ENCODE data around the gene CYRIA.

CYRIA gene

DNA sequence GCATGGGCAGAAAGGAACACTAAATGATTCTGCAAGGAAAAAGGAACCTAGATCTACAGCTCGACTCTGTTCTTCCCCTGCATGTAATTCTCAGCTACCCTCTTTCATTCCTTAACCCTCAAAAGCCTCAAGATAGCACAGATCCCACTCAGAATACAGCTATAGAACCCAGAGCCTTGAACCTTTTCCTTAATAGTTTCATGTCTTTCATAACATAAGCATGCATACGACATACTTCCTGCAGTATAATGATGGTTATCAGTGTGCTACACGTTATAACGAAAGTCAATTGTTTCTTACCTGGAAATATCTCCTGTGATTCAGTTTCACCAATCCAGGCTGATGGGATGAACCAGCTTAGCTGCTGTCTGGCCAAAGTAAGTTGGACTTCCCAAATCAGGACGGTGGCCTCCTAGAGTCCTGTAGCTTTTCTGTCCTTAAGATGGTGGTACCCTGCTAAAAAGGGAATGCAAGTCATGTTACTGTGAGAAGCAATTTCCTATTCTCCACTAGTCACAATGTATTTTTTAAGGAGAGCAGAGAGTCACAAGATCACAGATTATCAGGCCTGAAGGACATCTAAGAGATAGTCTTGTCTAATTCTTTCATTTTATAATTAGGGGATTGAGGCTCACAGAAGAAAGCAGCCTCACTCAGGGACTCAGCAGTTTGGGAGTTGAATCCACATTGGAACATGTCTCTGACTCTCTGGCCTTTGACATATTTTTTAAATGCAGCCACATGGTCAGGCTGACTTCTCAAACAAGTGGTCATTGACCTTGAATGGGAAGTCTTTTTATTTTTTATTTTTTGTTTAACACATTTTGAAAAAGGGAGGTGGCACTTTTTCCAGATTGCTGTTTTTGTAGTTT, 41.8 kb downstream of the CYRIA start:
- no peak overlapping the region for H3K9ac ChIP-seq (ENCODE audit: low read length)
- H3K4me2 ChIP-seq (ENCODE audit: low read length): no peak overlapping the region
- H3K79me2 ChIP-seq (ENCODE audit: low read length): no peaks in the 10 kb centered on the region
- H2AFZ ChIP-seq (ENCODE audit: low read depth, low read length): no peak overlapping the region
- TF ChIP-seq, protein P1, sequence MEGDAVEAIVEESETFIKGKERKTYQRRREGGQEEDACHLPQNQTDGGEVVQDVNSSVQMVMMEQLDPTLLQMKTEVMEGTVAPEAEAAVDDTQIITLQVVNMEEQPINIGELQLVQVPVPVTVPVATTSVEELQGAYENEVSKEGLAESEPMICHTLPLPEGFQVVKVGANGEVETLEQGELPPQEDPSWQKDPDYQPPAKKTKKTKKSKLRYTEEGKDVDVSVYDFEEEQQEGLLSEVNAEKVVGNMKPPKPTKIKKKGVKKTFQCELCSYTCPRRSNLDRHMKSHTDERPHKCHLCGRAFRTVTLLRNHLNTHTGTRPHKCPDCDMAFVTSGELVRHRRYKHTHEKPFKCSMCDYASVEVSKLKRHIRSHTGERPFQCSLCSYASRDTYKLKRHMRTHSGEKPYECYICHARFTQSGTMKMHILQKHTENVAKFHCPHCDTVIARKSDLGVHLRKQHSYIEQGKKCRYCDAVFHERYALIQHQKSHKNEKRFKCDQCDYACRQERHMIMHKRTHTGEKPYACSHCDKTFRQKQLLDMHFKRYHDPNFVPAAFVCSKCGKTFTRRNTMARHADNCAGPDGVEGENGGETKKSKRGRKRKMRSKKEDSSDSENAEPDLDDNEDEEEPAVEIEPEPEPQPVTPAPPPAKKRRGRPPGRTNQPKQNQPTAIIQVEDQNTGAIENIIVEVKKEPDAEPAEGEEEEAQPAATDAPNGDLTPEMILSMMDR (IDR thresholded peaks at IDR 0.05; ENCODE audit: low read depth, low read length): no peak
- TF ChIP-seq EZH2phosphoT487 (IDR thresholded peaks at IDR 0.05; ENCODE audit: low read depth): no peak
- peaks cover 65% of the 10 kb centered on the region for H3K4me1 ChIP-seq (ENCODE audit: low read length)
- no peaks in the 10 kb centered on the region for H3K27me3 ChIP-seq (ENCODE audit: low read depth, low read length)
- H3K9me3 ChIP-seq (ENCODE audit: insufficient read depth, low read length): no peaks in the 10 kb centered on the region
- H3K4me3 ChIP-seq (ENCODE audit: low read length): no peak overlapping the region
- no peaks in the 10 kb centered on the region for H4K20me1 ChIP-seq (ENCODE audit: insufficient read depth, low read length)
- H3K27ac ChIP-seq (ENCODE audit: low read length): no peak overlapping the region
- H3K36me3 ChIP-seq (replicated peaks; ENCODE audit: low read depth, low read length): peaks cover 11% of the 10 kb centered on the region

DNA sequence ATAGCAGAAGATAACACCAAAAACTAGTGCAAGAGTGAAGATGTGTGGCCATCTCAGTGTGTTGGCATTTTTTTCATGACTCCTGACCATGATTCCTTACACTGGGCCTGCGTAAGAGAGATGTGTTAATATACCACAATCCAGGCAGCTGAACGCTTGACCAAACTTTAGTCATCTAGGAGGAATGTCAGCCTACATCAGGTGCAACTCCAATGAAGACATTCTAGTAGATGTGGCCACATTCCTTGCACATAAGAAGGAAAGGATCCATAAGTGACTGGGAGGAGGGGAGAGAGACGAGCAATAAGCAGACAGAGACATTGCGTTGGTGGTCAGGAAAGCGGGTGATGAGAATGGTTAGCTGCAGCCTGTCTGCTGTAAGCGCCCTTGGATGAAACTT, 42.6 kb downstream of the CYRIA start:
- H3K4me1 ChIP-seq (ENCODE audit: low read length): peaks cover 60% of the 10 kb centered on the region
- H4K20me1 ChIP-seq (ENCODE audit: insufficient read depth, low read length): no peaks in the 10 kb centered on the region
- H3K9me3 ChIP-seq (ENCODE audit: insufficient read depth, low read length): no peaks in the 10 kb centered on the region
- H3K27me3 ChIP-seq (ENCODE audit: low read depth, low read length): no peaks in the 10 kb centered on the region
- H2AFZ ChIP-seq (ENCODE audit: low read depth, low read length): no peak overlapping the region
- no peaks in the 10 kb centered on the region for H3K79me2 ChIP-seq (ENCODE audit: low read length)
- H3K27ac ChIP-seq (ENCODE audit: low read length): peak overlapping the region; percentile 19; the same call in 1 of the 2 replicates
- H3K9ac ChIP-seq (ENCODE audit: low read length): no peak overlapping the region
- H3K4me3 ChIP-seq (ENCODE audit: low read length): no peak overlapping the region
- peaks cover 11% of the 10 kb centered on the region for H3K36me3 ChIP-seq (replicated peaks; ENCODE audit: low read depth, low read length)
- TF ChIP-seq EZH2phosphoT487 (IDR thresholded peaks at IDR 0.05; ENCODE audit: low read depth): no peak
- H3K4me2 ChIP-seq (ENCODE audit: low read length): peak overlapping the region; percentile 49

DNA sequence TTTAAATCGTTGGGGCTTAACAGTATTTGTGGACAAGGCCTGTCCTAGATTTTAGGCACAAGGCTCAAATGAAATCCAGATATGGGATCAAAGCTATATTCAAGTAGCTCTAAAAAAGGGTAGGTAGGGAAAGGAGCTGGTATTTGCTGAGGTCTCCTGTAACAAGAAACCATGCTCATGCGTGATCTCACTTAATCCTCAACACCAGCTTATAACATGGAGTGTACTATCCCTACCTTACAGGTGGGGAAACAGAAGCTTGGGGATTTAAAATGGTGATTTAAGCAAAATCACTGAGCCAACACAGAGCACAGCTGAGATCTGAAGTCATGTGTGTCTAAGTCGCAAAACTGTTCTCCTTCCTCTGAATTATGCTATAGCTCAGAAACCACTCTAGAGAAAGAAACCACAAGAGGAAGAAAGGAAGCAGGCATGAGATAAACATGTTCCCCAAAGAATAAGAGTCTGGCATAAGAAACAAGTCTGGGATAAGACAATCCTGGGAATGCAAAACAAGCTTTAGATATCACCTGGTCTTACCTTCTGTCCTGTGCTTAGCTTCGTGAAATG, 43.1 kb downstream of the CYRIA start:
- Histone ChIP-seq H2AFZ (ENCODE audit: low read depth, low read length) (no peak overlapping the region), H3K79me2 (ENCODE audit: low read length) (no peaks in the 10 kb centered on the region), H3K36me3 (replicated peaks; ENCODE audit: low read depth, low read length) (peaks cover 11% of the 10 kb centered on the region), H3K9ac (ENCODE audit: low read length) (no peak overlapping the region; the same call in 1 of the 2 replicates), H3K9me3 (ENCODE audit: insufficient read depth, low read length) (no peaks in the 10 kb centered on the region), H3K4me2 (ENCODE audit: low read length) (peak overlapping the region; percentile 49), H3K27me3 (ENCODE audit: low read depth, low read length) (no peaks in the 10 kb centered on the region), H3K4me1 (ENCODE audit: low read length) (peaks cover 58% of the 10 kb centered on the region), H3K27ac (ENCODE audit: low read length) (peak overlapping the region; percentile 19; the same call in 1 of the 2 replicates), H4K20me1 (ENCODE audit: insufficient read depth, low read length) (no peaks in the 10 kb centered on the region), H3K4me3 (ENCODE audit: low read length) (no peak overlapping the region)
- TF ChIP-seq, protein P1 (IDR thresholded peaks at IDR 0.05; ENCODE audit: low read depth, low read length): no peak
- no peak for TF ChIP-seq EZH2phosphoT487 (IDR thresholded peaks at IDR 0.05; ENCODE audit: low read depth)

DNA sequence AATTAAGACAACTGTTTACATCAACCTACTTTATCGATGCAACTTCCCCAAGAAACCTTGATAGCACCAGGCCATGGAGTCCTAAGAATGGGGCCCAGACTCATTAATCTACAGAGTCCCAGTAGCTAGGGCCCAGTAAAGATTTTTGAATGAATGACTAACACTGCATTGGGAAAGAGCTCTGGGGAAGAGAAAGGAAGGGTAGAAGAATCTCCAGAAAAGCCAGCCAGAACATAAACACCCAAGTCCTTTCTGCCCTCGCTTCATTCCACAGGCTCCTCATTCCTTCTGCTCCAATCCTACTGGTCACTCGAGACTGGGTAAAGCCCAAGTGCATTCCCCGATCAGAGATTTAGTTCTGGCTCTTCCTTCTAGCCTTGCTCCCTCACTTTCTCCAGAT, 44.3 kb downstream of the CYRIA start:
- no peak overlapping the region for H3K4me2 ChIP-seq (ENCODE audit: low read length)
- no peak overlapping the region for H3K4me3 ChIP-seq (ENCODE audit: low read length)
- no peaks in the 10 kb centered on the region for H3K79me2 ChIP-seq (ENCODE audit: low read length)
- H3K36me3 ChIP-seq (replicated peaks; ENCODE audit: low read depth, low read length): peaks cover 11% of the 10 kb centered on the region
- no peak overlapping the region for H3K27ac ChIP-seq (ENCODE audit: low read length)
- TF ChIP-seq, protein P1 (IDR thresholded peaks at IDR 0.05; ENCODE audit: low read depth, low read length): no peak
- no peak for TF ChIP-seq EZH2phosphoT487 (IDR thresholded peaks at IDR 0.05; ENCODE audit: low read depth)
- no peak overlapping the region for H2AFZ ChIP-seq (ENCODE audit: low read depth, low read length)
- no peaks in the 10 kb centered on the region for H3K9me3 ChIP-seq (ENCODE audit: insufficient read depth, low read length)
- H3K4me1 ChIP-seq (ENCODE audit: low read length): peaks cover 56% of the 10 kb centered on the region
- no peaks in the 10 kb centered on the region for H4K20me1 ChIP-seq (ENCODE audit: insufficient read depth, low read length)
- no peak overlapping the region for H3K9ac ChIP-seq (ENCODE audit: low read length)
- H3K27me3 ChIP-seq (ENCODE audit: low read depth, low read length): no peaks in the 10 kb centered on the region

Measured in OCI-LY3 (cell line).